NCI-H2227 (cell line): ENCODE data around the gene SNRNP200.

Experiments
- DNase-seq: peaks from one replicate; lab custom pipeline; 2025; ENCODE audit not compliant: unreplicated experiment; lab: John Stamatoyannopoulos, UW

SNRNP200 gene

DNA sequence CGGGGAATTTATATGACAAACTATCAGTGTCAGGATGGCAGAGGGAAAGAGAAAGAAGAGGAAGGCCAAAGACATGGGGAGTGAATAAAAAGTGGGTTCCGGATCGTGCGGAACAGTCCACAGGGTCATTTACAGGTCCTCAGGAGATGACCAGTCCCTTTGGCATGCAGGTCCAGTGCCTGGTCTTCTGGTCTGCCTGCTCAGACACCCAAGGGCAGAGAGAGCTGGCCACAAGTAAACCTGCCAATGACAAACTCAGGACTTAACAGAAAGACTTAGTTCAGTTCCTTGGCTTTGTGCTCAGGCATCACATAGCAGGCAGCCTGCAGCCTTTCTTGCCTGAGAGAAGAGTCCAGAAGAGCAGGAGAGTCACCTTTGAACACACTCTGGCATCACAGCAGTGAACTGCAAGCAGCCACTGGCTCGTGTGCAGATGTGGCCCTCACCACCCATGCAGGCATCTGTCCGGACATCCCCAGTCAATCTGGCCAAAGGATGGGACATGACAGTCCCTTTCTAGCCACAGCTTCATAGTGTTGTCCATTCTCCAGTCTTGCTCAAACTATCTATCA is 53.5 kb downstream of the SNRNP200 start:
- no peak for DNase-seq

DNA sequence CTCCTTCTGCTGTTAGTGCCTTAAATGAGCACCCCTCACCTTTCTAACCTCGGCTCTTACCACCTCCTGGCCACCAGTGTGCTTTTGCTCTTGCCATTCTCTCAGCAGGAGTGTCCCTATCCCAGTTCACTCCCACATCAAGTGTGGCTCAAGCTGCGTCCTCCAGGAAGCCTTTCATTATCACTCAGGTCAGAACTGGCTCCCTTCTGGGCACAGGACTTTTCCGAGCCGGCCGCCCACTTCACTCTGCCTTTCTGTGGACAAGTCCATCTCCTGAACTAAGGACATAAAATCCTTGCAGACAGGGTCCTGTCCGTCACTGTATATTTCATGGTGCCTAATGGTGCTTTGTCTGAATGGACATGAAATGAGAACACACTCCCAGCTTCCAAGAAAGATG is 55.2 kb downstream of the SNRNP200 start:
- no peak for DNase-seq

DNA sequence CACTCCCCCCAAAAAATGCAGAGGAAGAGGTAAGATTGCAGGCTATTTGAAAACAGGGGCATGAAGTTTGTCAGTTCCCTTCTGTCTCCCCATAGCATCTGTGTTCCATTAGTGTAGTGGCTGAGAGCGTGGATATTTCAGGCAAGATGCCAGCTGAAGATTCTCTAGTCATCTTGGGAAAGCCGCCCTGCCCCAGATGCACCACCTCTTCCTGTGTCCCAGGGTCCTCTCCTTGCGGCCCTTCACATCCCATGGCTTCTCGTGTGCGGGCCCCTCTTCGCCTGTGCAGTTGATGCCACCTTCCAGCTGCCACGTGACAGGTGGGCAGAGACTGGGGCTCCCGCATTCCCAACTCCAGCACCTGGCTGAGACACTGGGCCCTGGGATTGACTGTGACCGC is 55.7 kb downstream of the SNRNP200 start:
- DNase-seq: no peak

DNA sequence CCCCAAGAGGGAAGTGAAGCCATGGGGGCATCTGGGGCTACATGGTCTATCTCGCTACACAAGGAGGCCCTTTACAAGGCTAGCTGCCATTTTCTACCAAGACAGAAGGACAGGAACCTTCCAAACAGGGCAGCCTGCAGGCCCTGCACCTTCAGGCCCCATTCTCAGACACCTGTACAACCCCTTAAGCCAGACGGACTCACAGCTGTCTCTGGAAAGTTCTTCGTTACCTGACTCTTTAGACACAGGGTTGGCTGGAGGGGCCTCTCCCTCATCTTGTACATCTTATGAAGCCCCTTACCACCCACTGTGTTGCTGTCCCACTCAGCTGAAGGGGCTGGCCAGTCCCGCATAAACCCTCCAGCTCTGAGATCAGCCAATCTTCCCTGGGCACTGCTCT is 56.7 kb downstream of the SNRNP200 start:
- DNase-seq: no peak

DNA sequence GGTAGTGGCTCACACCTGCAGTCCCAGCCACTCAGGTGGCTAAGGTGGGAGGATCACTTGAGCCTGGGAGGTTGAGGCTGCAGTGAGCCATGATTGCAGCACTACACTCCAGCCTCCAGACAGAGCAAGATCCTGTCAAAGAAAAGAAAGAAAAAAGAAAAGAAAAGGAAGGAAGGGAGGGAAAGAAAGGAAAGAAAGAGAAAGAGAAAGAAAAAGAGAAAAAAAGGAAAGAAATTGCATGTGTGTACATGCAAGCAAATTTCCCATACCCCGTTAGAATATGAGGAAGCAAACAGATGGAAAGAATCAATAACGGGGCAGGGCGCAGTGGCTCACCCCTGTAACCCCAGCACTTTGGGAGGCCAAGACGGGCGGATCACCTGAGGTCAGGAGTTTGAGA is 57.5 kb downstream of the SNRNP200 start:
- DNase-seq: no peak

DNA sequence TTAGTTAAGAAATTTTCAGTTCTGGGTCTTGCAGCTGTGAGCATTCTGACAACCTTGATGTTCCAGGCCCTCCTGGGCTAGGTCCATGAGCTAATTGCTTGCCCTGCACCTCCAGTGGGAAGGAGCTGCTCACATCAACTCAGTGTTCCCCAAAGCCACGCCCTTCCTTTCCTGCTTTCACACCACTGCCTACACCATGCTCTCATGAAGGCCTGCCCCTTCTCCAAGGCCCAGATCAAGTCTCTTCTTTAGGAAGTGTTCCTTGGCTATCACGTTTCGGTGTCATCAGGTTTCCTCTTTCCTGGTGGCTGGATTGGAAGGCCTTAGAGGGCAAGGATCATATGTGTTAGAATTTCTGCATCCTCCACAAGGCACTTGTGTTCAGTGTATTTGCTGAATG is 58.3 kb downstream of the SNRNP200 start:
- DNase-seq: no peak

DNA sequence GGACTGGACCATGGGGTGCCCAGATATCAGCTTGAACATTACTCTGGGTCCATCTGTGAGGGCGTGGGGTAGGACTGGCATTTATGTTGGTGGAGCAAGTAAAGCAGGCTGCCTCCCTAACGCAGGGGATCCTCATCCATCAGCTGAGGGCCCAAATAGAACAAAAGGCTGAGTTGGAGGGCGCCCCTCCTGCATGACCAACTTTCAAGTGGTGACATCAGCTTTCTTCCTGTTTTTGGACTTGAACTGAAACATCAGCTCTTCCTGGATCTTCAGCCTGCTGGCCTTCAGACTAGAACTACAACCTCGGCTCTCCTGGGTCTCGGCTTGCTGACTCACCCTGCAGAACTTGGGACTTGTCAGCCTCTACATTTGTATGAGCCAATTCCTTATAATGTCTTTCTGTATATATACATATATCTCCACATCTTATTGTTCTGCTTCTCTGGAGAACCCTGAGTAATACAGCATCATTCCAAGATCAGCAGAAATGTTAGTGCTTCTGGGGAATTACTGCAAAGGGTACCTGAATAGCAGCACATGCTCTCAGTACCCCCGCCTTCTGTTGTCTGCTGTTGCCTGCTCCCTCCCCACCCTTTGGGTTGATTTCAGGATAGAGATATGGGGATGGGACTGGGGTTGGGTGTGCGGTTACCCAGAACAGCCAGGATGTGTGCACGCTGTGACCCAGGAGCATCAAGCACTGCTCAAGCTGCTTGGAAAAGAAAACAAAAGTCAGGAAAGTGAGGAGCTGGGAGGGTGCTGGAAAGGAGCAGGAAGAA is 59.5 kb downstream of the SNRNP200 start:
- no peak for DNase-seq

DNA sequence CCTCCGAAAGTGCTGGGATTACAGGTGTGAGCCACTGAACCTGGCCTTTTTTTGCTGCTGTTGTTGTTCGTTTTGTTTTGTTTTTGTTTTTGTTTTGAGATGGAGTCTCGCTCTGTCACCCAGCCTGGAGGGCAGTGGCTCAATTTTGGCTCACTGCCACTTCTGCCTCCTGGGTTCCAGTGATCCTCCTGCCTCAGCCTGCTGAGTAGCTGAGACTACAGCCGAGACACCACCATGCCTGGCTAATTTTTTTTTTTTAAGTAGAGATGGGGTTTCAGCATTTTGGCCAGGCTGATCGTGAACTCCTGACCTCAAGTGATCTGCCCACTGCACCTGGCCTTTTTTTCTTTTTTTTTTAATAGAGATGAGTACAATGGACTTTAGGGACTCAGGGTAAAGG is 61.5 kb downstream of the SNRNP200 start:
- no peak for DNase-seq

DNA sequence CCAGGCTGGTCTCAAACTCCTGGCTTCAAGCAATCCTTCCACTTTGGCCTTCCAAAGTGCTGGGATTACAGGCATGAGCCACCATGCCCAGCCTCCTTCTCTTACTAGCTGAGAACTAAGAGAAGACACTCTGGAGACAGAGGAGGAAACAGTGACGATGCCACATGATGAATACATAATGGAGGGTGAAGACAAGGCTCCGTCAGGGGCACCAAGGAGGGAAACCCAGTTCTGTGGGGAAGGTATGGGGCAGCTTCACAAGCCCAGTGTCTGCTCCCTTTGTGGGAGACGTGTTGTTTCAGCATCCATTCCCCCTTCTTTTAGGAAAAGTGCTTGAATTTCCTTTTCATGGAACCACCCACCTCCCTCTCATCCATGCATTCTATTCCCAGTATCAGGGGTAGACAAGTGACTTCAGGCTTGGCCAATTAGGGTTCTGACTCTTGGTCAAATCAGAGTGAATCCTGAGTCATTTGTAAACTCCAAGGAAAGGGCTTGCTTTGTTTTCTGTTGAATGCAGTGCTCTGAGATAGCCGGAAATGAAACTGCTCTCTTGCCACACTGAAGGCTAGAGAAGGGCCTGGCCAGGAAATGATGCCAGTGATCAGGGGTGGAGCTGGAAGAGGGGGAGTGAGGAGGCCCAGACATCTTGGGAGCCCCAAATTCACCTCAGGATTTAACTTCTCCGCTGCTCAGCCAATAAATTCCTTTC is 63.3 kb downstream of the SNRNP200 start:
- no peak for DNase-seq

DNA sequence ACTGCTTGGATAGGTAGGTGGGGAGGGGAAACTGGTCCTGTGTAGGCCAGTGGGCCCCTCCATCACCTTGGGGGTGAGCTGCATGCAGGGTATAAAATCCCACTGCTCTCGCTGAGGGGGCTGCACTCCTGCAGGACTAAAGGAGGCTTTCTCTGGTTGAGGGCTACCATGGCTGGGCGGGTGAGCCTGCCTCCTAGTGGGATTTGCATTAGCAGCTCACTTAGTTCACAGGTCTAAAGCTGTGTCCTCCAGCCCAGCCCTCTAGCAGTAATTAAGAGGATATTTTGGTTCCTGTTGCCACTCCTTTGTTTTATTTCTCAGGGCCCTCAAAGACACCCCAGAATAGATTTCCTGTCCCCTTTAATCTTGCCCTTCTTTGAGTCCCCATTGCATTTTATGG is 64.1 kb downstream of the SNRNP200 start:
- DNase-seq: no peak

DNA sequence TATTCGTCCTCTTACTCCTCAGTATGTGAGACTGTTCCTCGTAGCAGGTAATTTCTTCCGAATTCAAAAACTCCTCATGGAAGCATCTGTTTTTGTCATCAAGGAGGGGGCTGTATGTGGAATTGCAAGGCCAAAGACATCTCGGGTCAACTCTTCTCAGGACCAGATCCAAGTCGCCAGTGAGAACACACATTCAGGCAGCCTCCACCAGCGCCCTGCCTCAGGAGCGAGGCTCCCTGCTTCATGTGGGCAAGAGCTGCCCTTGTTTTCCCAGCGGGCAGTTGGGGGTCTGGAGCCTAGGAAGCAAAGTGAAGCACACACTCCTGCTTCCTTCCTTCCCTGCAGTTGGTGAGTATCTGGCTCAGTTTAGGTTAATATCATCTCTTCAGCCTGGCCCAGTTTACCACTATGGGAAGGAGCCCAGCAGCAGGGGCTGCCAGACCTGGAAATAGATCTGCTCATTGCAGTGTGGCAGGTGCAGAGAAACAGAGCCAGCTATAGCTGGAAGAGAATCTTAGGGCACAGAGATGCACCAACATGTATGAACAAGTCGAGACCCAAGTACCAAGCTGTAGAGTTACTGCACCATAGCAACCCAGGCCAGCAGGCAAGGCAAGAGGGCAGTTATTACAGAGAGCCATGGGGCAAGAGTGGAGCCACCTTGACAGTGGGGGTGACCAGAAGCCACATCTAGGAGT is 64.9 kb downstream of the SNRNP200 start:
- no peak for DNase-seq

DNA sequence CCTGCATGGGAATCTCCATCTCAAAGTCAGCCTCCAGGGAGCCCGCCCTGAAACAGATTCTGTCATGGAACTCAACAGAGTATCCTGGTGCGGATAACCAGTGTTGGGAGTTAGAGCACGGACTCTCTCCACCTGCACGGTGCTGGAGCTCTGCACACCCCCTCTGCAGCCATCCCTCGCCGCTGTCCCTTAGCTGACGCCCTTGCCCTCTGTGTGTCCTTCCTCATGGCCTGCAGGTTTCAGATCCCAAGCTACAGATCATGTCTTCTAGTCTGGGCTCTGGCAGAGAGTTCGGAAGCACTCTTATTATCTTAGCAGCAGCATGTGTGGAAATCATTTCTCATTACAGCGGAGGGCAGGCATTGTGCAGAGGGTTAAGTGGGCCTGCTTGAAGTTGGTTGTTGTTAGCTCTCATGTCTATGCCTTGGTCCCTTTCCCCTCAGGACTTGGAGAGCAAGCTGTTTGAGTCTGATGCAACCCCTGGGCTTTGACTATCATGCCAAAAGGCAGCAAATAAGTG is 65.5 kb downstream of the SNRNP200 start:
- peak; percentile 34 for DNase-seq

DNA sequence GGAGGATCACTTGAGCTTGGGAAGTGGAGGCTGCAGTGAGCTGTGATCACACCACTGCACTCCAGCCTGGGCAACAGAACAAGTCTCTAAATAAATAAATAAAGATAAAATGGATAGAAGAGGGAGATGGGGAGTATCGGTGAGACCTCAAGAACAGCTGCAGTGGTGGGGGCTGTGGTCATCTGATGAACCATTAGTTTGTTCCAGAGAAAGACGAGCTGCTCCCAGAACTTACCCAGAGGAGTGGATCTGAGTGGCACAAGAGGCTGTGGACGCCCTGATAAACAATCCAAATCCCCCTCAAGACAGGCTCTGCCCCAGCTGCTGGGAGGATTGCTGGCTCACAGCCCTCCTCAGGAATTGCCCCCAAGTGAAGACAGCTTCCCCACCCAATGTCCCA is 66.3 kb downstream of the SNRNP200 start:
- no peak for DNase-seq

DNA sequence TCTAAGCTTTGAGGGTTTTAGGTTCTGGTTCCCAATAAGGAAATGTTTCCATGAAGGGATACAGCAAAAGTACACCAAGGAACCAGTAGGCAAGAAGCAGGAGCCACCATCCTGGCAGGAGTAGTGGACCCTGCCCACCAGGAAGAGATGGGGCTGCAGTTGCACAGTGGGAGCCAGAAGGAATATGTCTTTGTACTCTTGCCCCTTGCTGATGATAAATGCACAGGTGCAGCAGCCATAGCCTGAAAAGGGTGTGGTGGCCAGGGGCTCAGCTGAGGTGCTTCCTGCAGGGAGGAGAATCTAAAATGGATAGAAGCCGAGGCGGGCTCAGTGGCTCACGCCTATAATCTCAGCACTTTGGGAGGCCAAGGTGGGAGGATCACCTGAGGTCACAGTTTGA is 67.1 kb downstream of the SNRNP200 start:
- DNase-seq: no peak

DNA sequence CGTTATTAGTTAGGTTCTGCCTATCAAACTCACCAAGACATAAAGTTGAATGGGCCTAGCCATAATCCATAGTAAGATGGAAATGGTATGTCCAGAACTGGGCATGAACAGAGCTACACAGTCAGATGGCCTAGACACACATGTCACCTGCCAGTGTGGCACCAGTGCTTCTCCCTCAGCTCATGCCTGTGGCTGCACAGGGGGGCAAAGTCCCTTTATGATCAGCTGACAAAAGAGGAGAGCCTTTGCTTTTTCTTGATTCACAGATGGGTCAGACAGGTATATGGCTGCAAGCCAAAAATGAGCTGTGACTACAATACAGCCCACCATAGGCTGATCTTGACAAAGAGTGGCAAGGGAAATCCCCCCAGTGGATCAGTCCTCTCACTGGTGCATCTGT is 68.5 kb downstream of the SNRNP200 start:
- no peak for DNase-seq

DNA sequence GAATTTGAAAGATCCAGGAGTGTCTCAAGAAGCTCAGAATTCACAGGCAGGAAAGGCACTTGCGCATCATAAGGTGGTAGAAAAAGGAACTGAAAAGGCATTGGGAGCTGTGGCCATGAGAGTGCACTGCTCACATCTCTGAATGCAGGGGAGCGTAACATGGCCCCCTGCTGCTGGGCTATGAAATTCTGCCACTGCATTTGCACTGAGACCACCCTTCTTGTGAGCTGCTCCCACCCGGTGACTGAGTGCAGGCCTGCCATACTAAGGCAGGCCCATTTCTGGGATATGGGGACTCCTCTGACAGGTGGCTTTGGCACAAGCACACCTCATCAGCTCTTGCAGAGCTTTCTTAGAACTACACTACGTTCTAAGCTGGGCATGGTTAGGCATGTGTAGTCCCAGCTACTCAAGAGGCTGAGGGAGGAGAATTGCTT is 71.4 kb downstream of the SNRNP200 start:
- no peak for DNase-seq

DNA sequence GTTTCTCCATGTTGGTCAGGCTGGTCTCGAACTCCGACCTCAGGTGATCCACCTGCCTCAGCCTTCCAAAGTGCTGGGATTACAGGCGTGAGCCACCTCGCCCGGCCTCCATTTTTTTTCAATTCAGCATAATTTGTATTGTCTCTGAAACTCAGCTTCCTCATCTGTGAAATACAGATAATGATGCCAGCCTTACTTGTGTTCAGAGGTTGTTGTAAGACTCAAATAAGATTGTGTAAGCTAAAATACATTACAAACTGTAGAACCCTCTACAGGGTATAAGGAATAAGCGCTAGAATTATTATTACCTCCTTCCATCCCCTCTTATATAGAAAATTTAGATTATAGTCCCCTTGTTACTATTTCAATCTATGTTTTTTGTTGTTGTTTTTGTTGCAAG is 71.9 kb downstream of the SNRNP200 start:
- DNase-seq: no peak

DNA sequence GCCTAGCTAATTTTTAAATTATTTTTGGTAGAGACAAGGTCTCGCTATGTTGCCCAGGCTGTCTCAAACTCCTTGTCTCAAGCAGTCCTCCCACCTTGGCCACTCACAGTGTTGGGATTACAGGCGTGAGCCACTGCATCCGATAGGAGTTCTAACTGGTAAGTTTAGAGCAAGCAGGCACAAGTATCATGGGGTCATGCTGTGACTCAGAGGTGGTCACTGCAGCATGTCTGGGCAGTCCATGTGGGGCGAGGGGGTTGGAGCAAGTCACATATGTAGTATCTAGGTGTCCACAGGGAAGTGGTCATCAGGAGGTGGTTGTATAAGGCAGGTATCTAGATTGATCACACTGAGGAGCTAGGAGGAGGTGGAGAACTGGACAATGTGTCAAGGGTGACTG is 74.0 kb downstream of the SNRNP200 start:
- DNase-seq: no peak

DNA sequence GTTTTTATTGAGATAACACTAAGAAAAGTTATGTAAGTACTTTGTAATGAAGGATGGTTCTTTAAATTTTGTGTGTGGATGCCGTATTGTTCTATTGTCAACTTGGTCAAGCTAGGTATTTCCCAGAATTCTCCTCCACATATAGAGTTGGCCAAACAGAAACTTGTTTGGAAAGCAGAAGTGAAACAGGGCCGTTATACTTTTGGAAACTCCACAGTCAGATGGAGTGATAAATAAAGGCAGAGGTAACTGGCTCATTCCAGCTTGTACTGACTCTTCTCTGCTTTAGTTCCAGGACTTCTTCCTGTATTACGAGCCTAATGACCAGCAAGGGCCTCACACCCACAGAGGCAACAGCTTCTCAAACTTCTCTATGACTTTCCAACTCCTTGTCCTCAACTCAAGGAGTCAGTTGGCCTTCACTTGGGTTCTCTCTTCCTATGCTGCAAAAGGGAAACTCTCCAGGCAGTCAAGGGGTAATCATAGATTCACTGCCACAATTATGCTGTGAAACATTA is 80.3 kb downstream of the SNRNP200 start:
- DNase-seq: no peak
